ENCODE data around the gene SLC2A13. TPM values are rescaled to one million over a fixed set of nuclear protein-coding genes. Genes with fewer than 3 reads are reported as not detected.

Gene SLC2A13
- total RNA-seq, 1 donor from 2014 or later: 7.4 TPM

GRCh38 chr12:40107803-40108620 is 2.1 kb upstream of the SLC2A13 start:
- DNase-seq (ENCODE audit: low spot score in 2 of 2, unreplicated experiment in 2 of 2): no peak
- H3K4me3 Mint-ChIP-seq: no peak overlapping the region
- H3K27ac Mint-ChIP-seq: no peak overlapping the region
- peaks cover 27% of the 10 kb centered on the region for H3K4me1 Mint-ChIP-seq
- TF ChIP-seq CTCF (IDR thresholded peaks at IDR 0.05; ENCODE audit: unreplicated experiment): peak; percentile 31
- H3K36me3 Mint-ChIP-seq: no peaks in the 10 kb centered on the region
- peaks cover 24% of the 10 kb centered on the region for H3K27me3 Mint-ChIP-seq (ENCODE audit: low read depth)
- H3K9me3 Mint-ChIP-seq: no peaks in the 10 kb centered on the region

GRCh38 chr12:40107098-40107802 is 1.4 kb upstream of the SLC2A13 start:
- Mint-ChIP-seq H3K4me1 (peaks cover 28% of the 10 kb centered on the region), H3K9me3 (no peaks in the 10 kb centered on the region), H3K27me3 (ENCODE audit: low read depth) (peaks cover 24% of the 10 kb centered on the region), H3K36me3 (no peaks in the 10 kb centered on the region), H3K27ac (peak overlapping the region; percentile 34), H3K4me3 (peak overlapping the region; percentile 74)
- TF ChIP-seq CTCF (IDR thresholded peaks at IDR 0.05; ENCODE audit: unreplicated experiment): peak; percentile 99
- peak; percentile 85 to 95 for DNase-seq (ENCODE audit: low spot score in 2 of 2, unreplicated experiment in 2 of 2)

GRCh38 chr12:40106655-40107054 is 774 bp upstream of the SLC2A13 start:
- H3K4me1 Mint-ChIP-seq: peaks cover 28% of the 10 kb centered on the region
- DNase-seq (ENCODE audit: low spot score in 2 of 2, unreplicated experiment in 2 of 2): no peak
- H3K27me3 Mint-ChIP-seq (ENCODE audit: low read depth): peaks cover 24% of the 10 kb centered on the region
- no peaks in the 10 kb centered on the region for H3K36me3 Mint-ChIP-seq
- H3K27ac Mint-ChIP-seq: peak overlapping the region; percentile 22
- TF ChIP-seq CTCF (IDR thresholded peaks at IDR 0.05; ENCODE audit: unreplicated experiment): no peak
- no peaks in the 10 kb centered on the region for H3K9me3 Mint-ChIP-seq
- peak overlapping the region; percentile 74 for H3K4me3 Mint-ChIP-seq

GRCh38 chr12:40106202-40106533 is 287 bp upstream of the SLC2A13 start:
- Mint-ChIP-seq H3K9me3 (no peaks in the 10 kb centered on the region), H3K4me1 (peaks cover 28% of the 10 kb centered on the region), H3K27me3 (ENCODE audit: low read depth) (peaks cover 19% of the 10 kb centered on the region), H3K27ac (peak overlapping the region; percentile 22), H3K36me3 (no peaks in the 10 kb centered on the region), H3K4me3 (peak overlapping the region; percentile 74)
- DNase-seq (ENCODE audit: low spot score in 2 of 2, unreplicated experiment in 2 of 2): no peak
- no peak for TF ChIP-seq CTCF (IDR thresholded peaks at IDR 0.05; ENCODE audit: unreplicated experiment)

- Mint-ChIP-seq H3K36me3 (no peaks in the 10 kb centered on the region), H3K27ac (no peak overlapping the region), H3K4me3 (peak overlapping the region; percentile 63), H3K4me1 (peaks cover 28% of the 10 kb centered on the region), H3K9me3 (no peaks in the 10 kb centered on the region), H3K27me3 (ENCODE audit: low read depth) (peaks cover 10% of the 10 kb centered on the region)
- no peak for DNase-seq (ENCODE audit: low spot score in 2 of 2, unreplicated experiment in 2 of 2)
- TF ChIP-seq CTCF (IDR thresholded peaks at IDR 0.05; ENCODE audit: unreplicated experiment): no peak
Measured at GRCh38 chr12:40105265-40105514, 691 bp downstream of the SLC2A13 start.
